Brain microvascular endothelial cell (primary cell): ENCODE data around the gene RBP4.

Experiments used
- DNase-seq: peaks from one replicate; pipeline ENCODE4 v3.0.0-alpha.2; 2020
- H3K27ac ChIP-seq: fragments of 250-450 bp; sonication (Bioruptor Pico); 2 replicates; pipeline ENCODE4 v1.5.1; 2020; ENCODE audit warnings: mild to moderate bottlenecking, moderate library complexity
- H3K27me3 ChIP-seq: fragments of 250-450 bp; sonication (Bioruptor Pico); replicated peaks from 2 replicates; pipeline ENCODE4 v1.5.1; 2020; ENCODE audit warnings: mild to moderate bottlenecking
- H3K36me3 ChIP-seq: fragments of 250-450 bp; sonication (Bioruptor Pico); replicated peaks from 2 replicates; pipeline ENCODE4 v1.5.1; 2020; ENCODE audit warnings: mild to moderate bottlenecking
- H3K4me3 ChIP-seq: 2 replicates; pipeline ENCODE4 v1.5.1; 2011; ENCODE audit warnings: low read depth, mild to moderate bottlenecking, control low read depth, low read length, moderate library complexity
- CTCF ChIP-seq: IDR thresholded peaks from 2 replicates; pipeline ENCODE4 v1.5.1; 2011; ENCODE audit warnings: low read depth, mild to moderate bottlenecking, moderate library complexity, low read length, control low read depth, inconsistent platforms; ENCODE audit errors: missing control alignments
- in situ Hi-C: cut with HindIII; loops from 2 replicates; pipeline ENCODE4 v1.10.0; 2017; ENCODE audit warnings: low sequenced_read_pairs, low pct_ligation_motif_present

The RBP4 gene

DNA sequence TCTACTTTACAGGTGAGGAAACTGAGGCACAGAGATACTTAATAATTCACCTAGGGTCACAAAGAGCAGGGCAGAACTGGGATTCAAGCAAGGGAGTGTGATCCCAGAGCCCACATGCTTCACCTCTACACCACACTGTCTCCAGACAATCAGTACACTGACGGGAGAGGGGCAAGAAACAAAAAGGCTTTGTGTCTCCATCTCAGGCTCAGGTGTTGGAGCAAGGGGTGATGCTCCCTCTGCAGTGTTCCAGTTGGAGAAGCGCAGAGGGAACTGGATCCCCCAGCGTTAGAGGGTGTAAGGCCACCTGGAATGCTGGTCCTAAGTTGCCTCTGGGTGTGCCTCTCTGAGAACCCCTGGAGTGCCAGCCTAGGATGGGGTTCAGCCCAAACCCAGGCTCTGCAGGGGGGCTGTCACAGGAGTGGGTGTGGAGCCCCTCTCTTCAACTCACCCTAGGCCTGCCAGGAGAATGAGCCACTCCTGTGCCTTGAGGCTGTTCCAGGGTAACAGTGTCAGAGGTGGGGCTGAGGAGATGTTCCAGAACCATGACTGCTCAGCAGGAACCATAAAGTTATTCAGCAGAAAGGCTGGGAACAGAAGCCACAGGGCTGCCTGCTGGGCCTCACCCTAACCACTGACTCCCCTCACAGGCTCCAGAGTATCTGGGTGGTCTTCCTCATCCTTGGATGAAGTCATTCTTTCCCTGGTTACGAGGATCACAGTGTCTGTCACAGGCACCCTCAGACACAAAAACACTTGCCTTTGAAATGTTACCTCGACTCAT is 5.5 kb downstream of the RBP4 start:
- no peak overlapping the region for H3K27ac ChIP-seq
- no peaks in the 10 kb centered on the region for H3K36me3 ChIP-seq
- TF ChIP-seq CTCF = no peak
- DNase-seq = no peak
- H3K27me3 ChIP-seq = peaks cover 4% of the 10 kb centered on the region
- in situ Hi-C loops = no loop called here
- no peak overlapping the region for H3K4me3 ChIP-seq

DNA sequence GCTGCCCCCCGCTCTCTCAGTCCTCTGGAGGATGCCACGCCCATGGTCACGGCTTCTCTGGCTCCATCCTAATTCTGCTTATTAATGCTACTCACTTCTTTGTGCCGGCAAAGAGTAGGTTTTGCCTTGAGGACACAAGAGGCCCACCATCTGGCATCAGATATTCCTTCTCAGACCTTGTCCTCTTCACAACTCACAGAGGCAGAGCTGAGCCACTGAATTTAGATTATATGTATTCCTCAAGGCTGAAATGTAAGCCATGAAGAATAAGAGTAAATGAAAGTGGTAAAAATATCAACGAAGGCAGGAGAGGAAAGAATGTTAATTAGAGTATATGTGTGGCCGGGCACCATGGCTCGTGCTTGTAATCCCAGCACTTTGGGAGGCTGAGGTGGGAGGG is 6.5 kb downstream of the RBP4 start:
- in situ Hi-C loops = no loop called here
- TF ChIP-seq CTCF = no peak
- Histone ChIP-seq H3K36me3 (no peaks in the 10 kb centered on the region), H3K27me3 (no peaks in the 10 kb centered on the region), H3K4me3 (no peak overlapping the region), H3K27ac (no peak overlapping the region)
- DNase-seq = no peak

DNA sequence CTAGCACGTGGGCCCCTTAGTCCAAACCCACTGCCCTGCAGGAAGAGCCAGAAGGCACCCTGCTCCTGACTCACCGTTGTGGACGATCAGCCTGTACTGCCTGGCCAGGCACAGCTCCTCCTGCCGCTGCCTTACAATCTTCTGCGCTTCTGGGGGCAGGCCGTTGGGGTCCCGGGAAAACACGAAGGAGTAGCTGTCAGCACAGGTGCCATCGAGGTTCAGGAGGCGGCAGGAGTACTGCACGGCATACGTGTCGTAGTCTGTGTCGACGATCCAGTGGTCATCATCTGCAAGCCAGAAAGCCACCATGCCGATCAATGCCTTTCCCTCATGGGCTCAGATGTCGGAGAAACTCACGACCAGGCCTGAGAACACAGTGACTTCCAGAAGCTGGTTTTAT is 7.3 kb downstream of the RBP4 start:
- no peak for TF ChIP-seq CTCF
- no peaks in the 10 kb centered on the region for H3K27me3 ChIP-seq
- no peak overlapping the region for H3K27ac ChIP-seq
- DNase-seq = no peak
- H3K36me3 ChIP-seq = no peaks in the 10 kb centered on the region
- no peak overlapping the region for H3K4me3 ChIP-seq
- in situ Hi-C loops = no loop called here

GRCh38 chr10:93593254-93593653 is 7.8 kb downstream of the RBP4 start:
- H3K27ac ChIP-seq = no peak overlapping the region
- no peaks in the 10 kb centered on the region for H3K27me3 ChIP-seq
- in situ Hi-C loops = no loop called here
- TF ChIP-seq CTCF = no peak
- no peak for DNase-seq
- H3K36me3 ChIP-seq = no peaks in the 10 kb centered on the region
- no peak overlapping the region for H3K4me3 ChIP-seq

GRCh38 chr10:93591065-93591808 is 9.8 kb downstream of the RBP4 start:
- no peak overlapping the region for H3K4me3 ChIP-seq
- DNase-seq = no peak
- no peaks in the 10 kb centered on the region for H3K27me3 ChIP-seq
- no peak overlapping the region for H3K27ac ChIP-seq
- no peak for TF ChIP-seq CTCF
- in situ Hi-C loops = no loop called here
- no peaks in the 10 kb centered on the region for H3K36me3 ChIP-seq
